Erythroblast (primary cell): ENCODE data around the gene ITPK1.

ENCODE experiments used
- DNase-seq, 2 experiments: peaks; one replicate each; lab custom pipeline; 2025; lab: John Stamatoyannopoulos, UW
- GATA1 ChIP-seq: IDR thresholded peaks from 2 replicates; pipeline ENCODE4 v1.6.1; 2011; ENCODE audit warnings: low read depth, mild to moderate bottlenecking, control low read depth, low read length, moderate library complexity
- POLR2A ChIP-seq: IDR thresholded peaks from 2 replicates; pipeline ENCODE4 v1.6.1; 2011; ENCODE audit warnings: mild to moderate bottlenecking, low read length

ITPK1 gene

GRCh38 chr14:93079865-93080403 is 35.8 kb downstream of the ITPK1 start:
- DNase-seq, result no peak
- TF ChIP-seq GATA1 (no peak), POLR2A (no peak)

GRCh38 chr14:93079321-93079720 is 36.4 kb downstream of the ITPK1 start:
- DNase-seq, result no peak
- no peak for TF ChIP-seq GATA1
- TF ChIP-seq POLR2A, result no peak

- no peak for TF ChIP-seq POLR2A
- TF ChIP-seq GATA1, result no peak
- no peak for DNase-seq
Observed at GRCh38 chr14:93078870-93079269, 36.9 kb downstream of the ITPK1 start.

- TF ChIP-seq GATA1, result no peak
- TF ChIP-seq POLR2A, result no peak
- DNase-seq, result no peak
Observed at GRCh38 chr14:93076755-93077154, 39.0 kb downstream of the ITPK1 start.

GRCh38 chr14:93075891-93076290 is 39.8 kb downstream of the ITPK1 start:
- no peak for TF ChIP-seq GATA1
- no peak for TF ChIP-seq POLR2A
- no peak for DNase-seq

GRCh38 chr14:93073910-93074769 is 41.6 kb downstream of the ITPK1 start:
- DNase-seq, result no peak
- TF ChIP-seq GATA1 (no peak), POLR2A (no peak)

GRCh38 chr14:93073358-93073707 is 42.4 kb downstream of the ITPK1 start:
- no peak for TF ChIP-seq GATA1
- no peak for TF ChIP-seq POLR2A
- DNase-seq, result no peak

- TF ChIP-seq GATA1 (no peak), POLR2A (no peak)
- no peak for DNase-seq
Observed at GRCh38 chr14:93072659-93073357, 42.9 kb downstream of the ITPK1 start.

GRCh38 chr14:93068711-93069110 is 47.0 kb downstream of the ITPK1 start:
- DNase-seq, result no peak
- TF ChIP-seq POLR2A (no peak), GATA1 (no peak)

GRCh38 chr14:93067088-93067487 is 48.6 kb downstream of the ITPK1 start:
- no peak for DNase-seq
- no peak for TF ChIP-seq POLR2A
- no peak for TF ChIP-seq GATA1

- TF ChIP-seq POLR2A (no peak), GATA1 (no peak)
- DNase-seq, result no peak
Observed at GRCh38 chr14:93065272-93065730, 50.4 kb downstream of the ITPK1 start.

- no peak for DNase-seq
- TF ChIP-seq GATA1 (no peak), POLR2A (no peak)
Observed at GRCh38 chr14:93064411-93065271, 51.1 kb downstream of the ITPK1 start.

GRCh38 chr14:93063393-93063792 is 52.3 kb downstream of the ITPK1 start:
- TF ChIP-seq GATA1 (no peak), POLR2A (no peak)

More at GRCh38 chr14:93063393-93063792, 52.3 kb downstream of the ITPK1 start:
- DNase-seq, result no peak
